ENCODE results near the gene YOD1.

The YOD1 gene

GRCh38 chr1:207020709-207021107, 30.3 kb downstream of the YOD1 start:
- no peak for ATAC-seq (ENCODE audit: insufficient read depth, low read depth)
- H3K79me2 ChIP-seq (ENCODE audit: insufficient read depth, low read length), result no peaks in the 10 kb centered on the region
- no peak overlapping the region for H3K4me2 ChIP-seq (ENCODE audit: insufficient read depth, low read length)

GRCh38 chr1:207020065-207020708, 30.8 kb downstream of the YOD1 start:
- TF ChIP-seq CTCF (IDR thresholded peaks at IDR 0.05; ENCODE audit: borderline replicate concordance, extremely low read depth, low read length, poor library complexity, severe bottlenecking), result no peak
- no peak for TF ChIP-seq EZH2 (IDR thresholded peaks at IDR 0.05; ENCODE audit: borderline replicate concordance, low read depth, low read length, severe bottlenecking)
- Histone ChIP-seq H3K9me3 (ENCODE audit: insufficient read depth, low read length, severe bottlenecking) (no peaks in the 10 kb centered on the region), H3K27me3 (ENCODE audit: insufficient read depth, low read length, poor library complexity) (peaks cover 16% of the 10 kb centered on the region), H3K36me3 (ENCODE audit: insufficient read depth, low read length) (no peaks in the 10 kb centered on the region), H2AFZ (ENCODE audit: low read depth, low read length) (no peak overlapping the region), H3K79me2 (ENCODE audit: insufficient read depth, low read length) (no peaks in the 10 kb centered on the region), H3K4me3 (ENCODE audit: low read depth in 1 of 2, low read length in 2 of 2) (no peak overlapping the region), H4K20me1 (ENCODE audit: insufficient read depth, low read length) (no peaks in the 10 kb centered on the region), H3K4me1 (ENCODE audit: insufficient read depth, low read length) (no peaks in the 10 kb centered on the region), H3K4me2 (ENCODE audit: insufficient read depth, low read length) (no peak overlapping the region), H3K9ac (ENCODE audit: low read depth, low read length) (no peak overlapping the region), H3K27ac (ENCODE audit: low read length) (no peak overlapping the region)
- DNase-seq (no peak), ATAC-seq (ENCODE audit: insufficient read depth, low read depth) (no peak)

More at GRCh38 chr1:207020709-207021107, 30.3 kb downstream of the YOD1 start:
- TF ChIP-seq EZH2 (IDR thresholded peaks at IDR 0.05; ENCODE audit: borderline replicate concordance, low read depth, low read length, severe bottlenecking) (no peak), CTCF (IDR thresholded peaks at IDR 0.05; ENCODE audit: borderline replicate concordance, extremely low read depth, low read length, poor library complexity, severe bottlenecking) (no peak)
- no peaks in the 10 kb centered on the region for H3K4me1 ChIP-seq (ENCODE audit: insufficient read depth, low read length)
- H3K9me3 ChIP-seq (ENCODE audit: insufficient read depth, low read length, severe bottlenecking), result no peaks in the 10 kb centered on the region
- no peak overlapping the region for H3K27ac ChIP-seq (ENCODE audit: low read length)
- no peaks in the 10 kb centered on the region for H4K20me1 ChIP-seq (ENCODE audit: insufficient read depth, low read length)
- no peak overlapping the region for H3K4me3 ChIP-seq (ENCODE audit: low read depth in 1 of 2, low read length in 2 of 2)
- H3K9ac ChIP-seq (ENCODE audit: low read depth, low read length), result no peak overlapping the region
- H3K36me3 ChIP-seq (ENCODE audit: insufficient read depth, low read length), result no peaks in the 10 kb centered on the region
- H2AFZ ChIP-seq (ENCODE audit: low read depth, low read length), result no peak overlapping the region
- DNase-seq, result no peak
- H3K27me3 ChIP-seq (ENCODE audit: insufficient read depth, low read length, poor library complexity), result peaks cover 12% of the 10 kb centered on the region

- no peaks in the 10 kb centered on the region for H3K79me2 ChIP-seq (ENCODE audit: insufficient read depth, low read length)
- no peaks in the 10 kb centered on the region for H3K4me1 ChIP-seq (ENCODE audit: insufficient read depth, low read length)
- H4K20me1 ChIP-seq (ENCODE audit: insufficient read depth, low read length), result no peaks in the 10 kb centered on the region
- ATAC-seq (ENCODE audit: insufficient read depth, low read depth) (no peak), DNase-seq (no peak)
- peaks cover 20% of the 10 kb centered on the region for H3K27me3 ChIP-seq (ENCODE audit: insufficient read depth, low read length, poor library complexity)
- H3K9me3 ChIP-seq (ENCODE audit: insufficient read depth, low read length, severe bottlenecking), result no peaks in the 10 kb centered on the region
- H3K36me3 ChIP-seq (ENCODE audit: insufficient read depth, low read length), result no peaks in the 10 kb centered on the region
- TF ChIP-seq EZH2 (IDR thresholded peaks at IDR 0.05; ENCODE audit: borderline replicate concordance, low read depth, low read length, severe bottlenecking) (no peak), CTCF (IDR thresholded peaks at IDR 0.05; ENCODE audit: borderline replicate concordance, extremely low read depth, low read length, poor library complexity, severe bottlenecking) (no peak)
- no peak overlapping the region for H3K27ac ChIP-seq (ENCODE audit: low read length)
- no peak overlapping the region for H3K4me3 ChIP-seq (ENCODE audit: low read depth in 1 of 2, low read length in 2 of 2)
- H3K9ac ChIP-seq (ENCODE audit: low read depth, low read length), result no peak overlapping the region
- H3K4me2 ChIP-seq (ENCODE audit: insufficient read depth, low read length), result no peak overlapping the region
- H2AFZ ChIP-seq (ENCODE audit: low read depth, low read length), result no peak overlapping the region
Observed at GRCh38 chr1:207019661-207020060, 31.3 kb downstream of the YOD1 start.
